NCI-H82 treated with DMSO at 0.1 percent for 48 hours (cell line): ENCODE measurements around the gene RNFT2.

Experiments
- DNase-seq: peaks from one replicate; lab custom pipeline; 2025; ENCODE audit not compliant: unreplicated experiment; lab: John Stamatoyannopoulos, UW

Gene RNFT2

GRCh38 chr12:116896411-116896924 is 158.4 kb downstream of the RNFT2 start:
- no peak for DNase-seq

DNA sequence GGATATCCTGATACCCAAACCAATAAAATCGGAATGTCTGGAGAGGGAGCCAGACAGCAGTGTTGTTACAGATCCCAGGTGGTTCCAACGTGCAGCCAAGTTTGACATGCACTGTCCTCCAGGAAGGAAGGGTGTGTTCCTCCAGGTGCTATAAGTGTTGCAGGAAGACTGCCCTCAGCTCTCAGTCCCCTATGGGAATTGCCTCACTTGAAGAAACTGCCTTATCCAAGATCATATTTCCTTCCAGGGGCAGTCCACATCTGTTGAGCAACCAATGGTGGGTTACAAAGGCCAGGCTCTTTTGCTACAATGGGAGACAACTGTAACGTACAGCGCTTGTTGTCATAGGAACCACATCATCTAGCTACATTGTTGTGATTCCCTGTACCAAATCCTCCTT is 159.4 kb downstream of the RNFT2 start:
- DNase-seq: no peak

GRCh38 chr12:116898669-116899068 is 160.6 kb downstream of the RNFT2 start:
- no peak for DNase-seq

DNA sequence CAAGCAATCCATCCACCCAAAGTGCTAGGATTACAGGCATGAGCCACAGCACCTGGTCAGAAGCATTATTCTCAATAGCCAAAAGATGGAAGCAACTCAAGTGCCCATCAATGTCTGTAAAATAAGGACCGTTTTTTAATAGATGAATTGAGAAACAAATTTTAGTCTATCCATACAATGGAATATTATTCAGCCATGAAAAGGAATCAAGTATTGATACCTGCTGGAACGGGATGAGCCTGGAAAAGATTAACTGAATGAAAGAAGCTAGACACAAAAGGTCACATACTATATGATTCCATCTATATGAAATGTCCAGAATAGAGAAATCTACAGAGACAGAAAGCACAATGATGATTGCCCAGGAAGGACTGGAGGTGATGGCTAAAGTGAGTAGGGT is 163.5 kb downstream of the RNFT2 start:
- DNase-seq: no peak
